GM20431 (cell line): ENCODE results near the gene CATSPER3.

Experiments used
- in situ Hi-C: fragments of 300-500 bp; cut with MseI, MboI; formaldehyde crosslinking; loops from one replicate; pipeline ENCODE4 v1.15.0; 2020; ENCODE audit warnings: low sequenced_read_pairs; ENCODE audit not compliant: unreplicated experiment

Gene CATSPER3

GRCh38 chr5:135038813-135039270 lies 71.1 kb downstream of the CATSPER3 start:
- in situ Hi-C loops: no loop called here

DNA sequence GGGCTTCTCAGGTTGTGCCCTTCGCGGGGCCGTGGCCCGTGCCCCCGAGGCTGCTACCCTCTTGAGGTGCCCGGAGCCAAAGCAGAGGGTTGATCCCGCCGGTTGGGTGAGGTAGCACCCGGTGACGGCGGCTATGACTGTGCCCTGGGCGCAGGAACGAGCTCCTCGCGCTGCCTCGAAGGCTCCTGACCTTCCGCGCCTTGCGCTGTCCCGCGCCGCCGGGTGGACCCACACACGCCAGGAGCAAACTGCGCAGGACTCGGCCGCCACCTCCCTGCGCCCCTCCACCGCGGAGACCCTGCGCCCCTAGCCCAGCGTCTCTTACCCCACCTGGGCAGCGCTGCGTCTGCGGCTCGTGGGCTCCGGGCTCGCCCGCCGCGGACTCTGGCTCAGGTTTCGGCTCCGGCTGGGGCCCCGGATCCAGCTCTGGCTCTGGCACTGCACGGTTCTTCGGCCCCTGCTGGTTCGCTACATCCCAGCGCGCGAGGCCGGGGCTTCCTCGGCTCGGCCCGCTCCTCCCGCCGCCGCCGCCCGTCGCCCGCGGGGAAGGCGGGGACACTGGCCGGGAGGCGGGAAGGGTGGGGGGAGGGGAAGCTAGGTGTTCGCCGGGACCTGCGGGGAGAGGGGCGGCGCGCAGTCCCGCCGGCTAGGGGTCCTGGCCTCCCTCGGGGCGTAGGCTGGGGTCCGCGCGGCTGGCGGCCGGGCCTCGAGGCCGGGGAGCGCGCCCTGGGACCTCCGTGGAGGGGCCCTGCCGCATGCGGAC lies 71.7 kb downstream of the CATSPER3 start:
- in situ Hi-C loops: no loop called here

GRCh38 chr5:135040034-135040332 lies 72.3 kb downstream of the CATSPER3 start:
- in situ Hi-C loops: no loop called here

GRCh38 chr5:135040333-135041144 lies 72.8 kb downstream of the CATSPER3 start:
- in situ Hi-C loops: no loop called here

GRCh38 chr5:135041145-135041587 lies 73.5 kb downstream of the CATSPER3 start:
- in situ Hi-C loops: no loop called here

GRCh38 chr5:135041726-135042125 lies 74.0 kb downstream of the CATSPER3 start:
- in situ Hi-C loops: no loop called here

DNA sequence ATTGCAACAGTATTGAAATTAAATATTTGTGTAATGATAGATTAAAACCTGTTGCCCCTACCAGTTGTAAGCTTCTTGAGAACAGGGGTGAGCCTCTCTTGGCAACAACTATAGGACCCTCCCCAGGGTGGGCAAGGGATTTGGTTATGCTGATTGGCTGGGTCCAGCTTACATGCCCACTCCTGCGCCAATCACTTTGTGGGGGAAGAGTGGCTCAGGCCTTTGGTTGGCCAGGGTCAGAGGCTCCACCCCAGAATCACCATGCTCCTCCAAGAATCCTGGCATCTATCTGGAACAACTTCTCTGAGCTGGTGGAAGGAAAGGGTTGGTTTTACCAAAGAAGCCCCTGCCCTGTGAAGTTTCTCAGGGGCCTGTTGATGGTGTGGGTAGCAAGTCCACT lies 74.9 kb downstream of the CATSPER3 start:
- in situ Hi-C loops: no loop called here

GRCh38 chr5:135045488-135045887 lies 77.8 kb downstream of the CATSPER3 start:
- in situ Hi-C loops: no loop called here

DNA sequence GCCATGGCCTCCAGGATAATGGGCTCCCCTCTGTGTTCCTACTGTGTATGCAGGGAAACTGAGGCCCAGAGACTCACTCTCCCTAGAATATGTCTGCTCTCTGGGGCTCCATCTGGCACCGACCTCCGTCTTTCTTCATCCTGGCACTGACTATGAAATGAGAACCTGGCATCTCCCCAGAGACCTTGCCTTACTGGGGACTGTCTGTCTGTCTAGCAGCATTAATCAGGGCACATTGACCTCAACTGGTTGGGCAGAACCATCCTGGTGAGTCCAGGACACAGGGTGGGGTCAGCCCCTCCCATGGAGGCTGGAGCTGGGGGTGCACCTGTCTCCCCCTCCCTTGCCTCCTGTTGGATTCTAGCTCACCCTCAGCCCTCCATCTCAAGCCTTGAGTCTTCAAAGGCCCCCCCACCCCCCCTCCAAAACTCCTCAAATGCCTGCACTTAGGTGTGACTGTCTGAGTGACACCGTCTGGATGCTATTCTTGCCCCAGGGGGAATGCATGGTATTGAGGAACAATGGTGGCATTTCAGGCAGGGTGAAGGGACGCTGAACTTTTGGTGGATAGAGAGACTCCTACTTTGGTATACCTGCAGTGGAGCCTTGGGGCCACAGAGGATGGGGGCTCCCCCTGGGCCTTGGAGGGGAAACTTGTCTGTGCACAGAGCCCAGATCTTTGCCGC lies 79.1 kb downstream of the CATSPER3 start:
- in situ Hi-C loops: no loop called here

- in situ Hi-C loops: no loop called here
These were observed 79.6 kb downstream of the CATSPER3 start for GRCh38 chr5:135047347-135047695.

GRCh38 chr5:135048286-135048685 lies 80.6 kb downstream of the CATSPER3 start:
- in situ Hi-C loops: no loop called here

GRCh38 chr5:135048930-135049329 lies 81.2 kb downstream of the CATSPER3 start:
- in situ Hi-C loops: no loop called here

DNA sequence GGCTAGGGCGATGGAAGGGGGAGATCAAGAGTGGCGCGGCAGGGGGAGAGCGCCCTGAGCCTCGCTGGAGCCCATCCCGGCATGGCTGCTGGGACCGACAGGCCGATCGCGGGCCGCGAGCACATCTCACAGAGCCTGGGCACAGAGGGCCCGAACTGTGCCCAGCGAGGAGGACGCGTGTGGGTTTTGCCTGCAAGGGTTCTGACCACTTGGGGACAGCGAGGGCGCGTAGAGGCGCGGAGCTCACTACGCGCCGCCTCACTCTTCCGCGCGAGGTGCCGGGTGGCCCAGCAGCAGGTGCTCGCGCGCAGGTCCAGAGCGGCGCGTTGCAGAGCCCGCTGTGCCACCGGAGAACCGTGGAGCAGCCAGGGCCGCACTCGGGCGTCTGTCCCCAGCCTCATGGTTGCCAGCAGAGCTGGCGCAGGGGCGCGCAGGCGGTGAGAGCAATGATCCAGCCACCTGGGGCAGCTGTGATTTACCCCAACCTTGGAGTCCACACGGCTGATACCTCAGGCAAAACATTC lies 82.6 kb downstream of the CATSPER3 start:
- in situ Hi-C loops: no loop called here

- in situ Hi-C loops: no loop called here
These were observed 83.7 kb downstream of the CATSPER3 start for GRCh38 chr5:135051399-135051798.

DNA sequence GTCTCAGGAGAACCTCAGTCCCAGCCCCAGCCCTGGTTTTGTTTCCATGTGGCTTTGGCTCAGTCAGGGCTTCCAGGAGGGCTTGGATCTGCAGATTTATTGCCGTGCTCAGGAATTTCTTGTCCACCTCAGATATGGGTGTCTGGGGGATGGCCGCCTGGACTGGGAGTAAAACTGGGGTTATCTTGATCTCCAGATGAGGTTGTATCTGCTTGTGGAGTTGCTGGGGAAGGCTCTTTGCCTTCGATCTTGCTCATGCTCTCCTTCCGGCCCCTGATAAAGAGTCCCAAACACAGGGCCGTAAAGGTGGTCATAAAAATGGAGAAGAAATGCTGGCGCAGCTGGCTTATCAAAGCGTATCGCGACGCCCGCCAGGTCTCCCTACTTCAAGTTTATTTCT lies 84.2 kb downstream of the CATSPER3 start:
- in situ Hi-C loops: no loop called here

- in situ Hi-C loops: no loop called here
These were observed 84.9 kb downstream of the CATSPER3 start for GRCh38 chr5:135052511-135053145.

- in situ Hi-C loops: no loop called here
These were observed 85.6 kb downstream of the CATSPER3 start for GRCh38 chr5:135053278-135053677.

DNA sequence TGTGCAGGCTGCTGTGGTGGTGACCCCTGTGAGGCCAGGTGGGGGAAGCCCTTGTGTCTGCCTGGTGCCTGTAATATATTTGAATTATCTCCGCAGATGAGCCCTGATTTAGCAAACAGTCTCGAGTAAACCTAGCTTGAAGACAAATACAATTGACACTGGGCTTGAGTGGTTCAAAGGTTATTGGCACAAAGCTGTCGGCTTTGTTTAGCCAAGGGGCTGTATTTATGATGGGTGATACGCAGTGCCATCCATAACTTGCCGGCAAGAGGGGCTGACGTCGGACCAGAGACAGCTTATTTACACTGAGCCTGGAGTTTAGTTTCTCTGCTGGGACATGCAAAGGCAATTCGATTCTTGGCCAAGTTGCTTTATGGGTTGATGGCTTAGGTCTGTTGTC lies 86.3 kb downstream of the CATSPER3 start:
- in situ Hi-C loops: no loop called here

DNA sequence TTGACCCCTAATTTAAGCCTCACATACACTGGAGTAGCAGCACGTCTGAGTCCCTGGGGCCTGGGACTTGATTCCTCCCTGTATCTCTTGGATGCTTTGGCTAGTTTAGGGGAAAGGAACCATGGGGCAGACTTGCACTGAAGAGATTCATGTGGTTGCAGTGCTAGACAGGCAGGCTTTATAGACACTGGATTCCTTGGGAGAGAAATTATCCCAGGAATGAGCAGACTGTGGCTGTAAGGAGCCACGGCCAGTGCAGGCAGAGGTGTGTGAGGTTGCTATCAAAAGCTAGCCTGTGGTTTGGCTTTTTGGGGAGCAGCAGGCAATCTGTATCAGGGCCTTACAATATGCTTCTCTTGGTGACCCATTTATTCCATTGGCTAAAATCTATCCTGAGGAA lies 86.8 kb downstream of the CATSPER3 start:
- in situ Hi-C loops: no loop called here

DNA sequence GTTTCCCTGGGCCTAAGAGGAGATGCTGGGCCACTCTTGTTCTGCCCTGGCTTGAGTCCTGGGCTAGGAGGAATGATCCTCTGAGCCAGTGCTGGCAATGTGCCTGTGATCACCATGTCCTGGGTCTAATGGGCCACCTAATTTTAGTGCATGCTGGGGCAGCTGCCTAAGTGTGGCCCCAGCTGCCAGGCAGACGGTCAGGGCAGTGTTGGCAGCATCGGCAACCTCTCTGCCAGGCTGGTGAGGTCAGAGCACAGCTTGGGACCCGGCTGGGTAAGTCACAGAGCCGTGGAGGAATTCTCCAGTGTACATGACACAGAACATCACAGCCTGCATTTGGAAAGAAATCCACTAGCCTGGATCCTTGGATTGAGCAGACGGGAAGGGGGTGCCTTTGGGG lies 87.7 kb downstream of the CATSPER3 start:
- in situ Hi-C loops: no loop called here
